H7 (cell line): Measurements from ENCODE around the gene FNDC3A. TPM values are rescaled to one million over a fixed set of nuclear protein-coding genes. Genes with fewer than 3 reads are reported as not detected.
"Not testable (repeated sequence)": the region's sequence is repeated elsewhere in the genome, so short reads cannot be mapped to it uniquely, and the experiment has no call there.

Experiments used
- DNase-seq: peaks from one replicate; pipeline ENCODE4 v3.0.0; 2012
- H3K27me3 ChIP-seq: 2 replicates; pipeline ENCODE4 v1.6.0; 2011; ENCODE audit warnings: mild to moderate bottlenecking, low read length; ENCODE audit not compliant: control insufficient read depth, insufficient read depth
- H3K36me3 ChIP-seq: replicated peaks from 2 replicates; pipeline ENCODE4 v1.5.1; 2011; ENCODE audit warnings: low read length; ENCODE audit not compliant: control insufficient read depth, insufficient read depth
- H3K4me3 ChIP-seq: 2 replicates; pipeline ENCODE4 v1.5.1; 2011; ENCODE audit warnings: low read depth, mild to moderate bottlenecking, control low read depth, low read length, moderate library complexity; ENCODE audit not compliant: insufficient read depth
- total RNA-seq: library from RNA; depleted of rRNA; stranded (reverse); fragments of >200 nt; shearing (Covaris generic); gene quantifications from 2 replicates; pipeline ENCODE4 v1.2.3, GENCODE V29; 2014

The FNDC3A gene
- total RNA-seq, 1 experiment from 2014 or later, result 22.8 TPM

DNA sequence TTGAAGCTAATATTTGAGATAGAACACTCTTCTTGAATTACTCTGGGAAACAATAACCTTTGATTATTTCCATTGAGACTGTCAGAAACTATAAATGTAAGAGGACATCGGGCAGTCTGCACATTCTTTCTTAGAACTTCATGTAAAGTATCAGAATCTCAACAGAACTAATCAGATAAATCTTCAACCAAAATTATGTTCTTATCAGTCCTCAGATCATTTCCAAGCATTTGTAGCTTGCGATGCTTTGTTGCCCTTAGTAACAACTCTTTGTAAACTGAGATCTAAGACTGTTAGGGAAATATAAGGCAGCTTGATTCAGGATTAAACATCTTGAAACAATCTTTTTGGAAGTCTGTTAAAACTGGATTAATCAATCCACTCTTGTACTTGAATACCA is 70.3 kb downstream of the FNDC3A start:
- Histone ChIP-seq H3K4me3 (no peak overlapping the region), H3K27me3 (no peaks in the 10 kb centered on the region), H3K36me3 (no peaks in the 10 kb centered on the region)
- DNase-seq, result no peak

DNA sequence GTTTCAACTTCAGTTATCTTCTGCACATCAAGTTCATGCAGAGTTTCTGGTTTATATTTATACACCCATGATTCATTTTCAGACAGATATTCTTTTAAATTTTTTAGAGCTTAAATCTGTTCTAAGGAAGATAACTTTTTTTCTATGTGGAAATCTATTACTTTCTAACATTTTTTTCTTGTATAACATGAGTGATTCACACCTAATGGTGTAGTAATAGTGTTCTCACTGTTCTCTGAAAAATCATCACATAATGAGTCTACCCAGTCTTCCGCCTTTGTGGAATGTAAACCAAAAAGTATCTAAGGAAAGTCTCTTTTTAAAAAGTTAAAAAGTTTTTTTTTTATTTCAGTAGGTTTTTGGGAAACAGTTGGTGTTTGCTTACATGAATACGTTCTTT is 70.8 kb downstream of the FNDC3A start:
- no peak for DNase-seq
- H3K27me3 ChIP-seq, result no peaks in the 10 kb centered on the region
- H3K36me3 ChIP-seq, result no peaks in the 10 kb centered on the region
- no peak overlapping the region for H3K4me3 ChIP-seq

DNA sequence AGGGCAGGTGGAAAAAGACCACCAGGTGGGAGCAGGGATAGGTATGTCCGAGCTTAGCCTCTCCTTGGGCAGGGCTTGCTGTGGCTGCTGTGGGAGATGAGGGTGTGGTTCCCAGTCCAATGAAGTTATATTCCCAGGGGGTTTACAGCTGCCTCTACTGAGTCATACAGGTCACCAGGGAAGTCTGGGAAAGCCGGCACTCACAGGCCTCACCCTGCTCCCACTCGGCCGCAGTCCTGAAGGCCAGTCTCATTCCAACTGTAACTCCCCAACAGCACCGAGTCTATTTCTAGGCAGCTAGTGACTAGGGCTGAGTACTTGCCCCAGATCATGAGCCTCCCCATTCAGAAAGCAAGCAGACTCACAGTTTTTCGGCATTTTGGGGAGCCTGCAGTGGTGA is 77.1 kb downstream of the FNDC3A start:
- no peak for DNase-seq
- Histone ChIP-seq H3K4me3 (no peak overlapping the region), H3K36me3 (no peaks in the 10 kb centered on the region), H3K27me3 (no peaks in the 10 kb centered on the region)

DNA sequence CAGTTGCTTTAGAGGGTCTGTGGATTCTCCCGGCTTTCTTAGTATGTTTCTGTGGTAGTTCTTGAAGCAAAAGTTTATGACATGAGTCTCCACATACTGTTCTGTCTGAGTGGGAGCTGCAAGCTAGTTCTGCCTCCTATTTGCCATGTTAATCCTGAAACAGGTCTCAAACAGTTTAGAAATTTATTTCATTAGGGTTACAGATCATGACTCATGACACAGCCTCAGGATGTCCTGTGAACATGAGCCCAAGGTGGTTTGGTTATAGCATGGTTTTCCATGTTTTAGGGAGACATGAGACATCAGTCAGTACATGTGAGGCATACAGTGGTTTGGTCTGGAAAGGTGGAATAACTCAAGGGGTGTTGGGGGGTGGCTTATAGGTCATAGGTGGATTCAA is 77.5 kb downstream of the FNDC3A start:
- Histone ChIP-seq H3K27me3 (no peaks in the 10 kb centered on the region), H3K4me3 (no peak overlapping the region), H3K36me3 (no peaks in the 10 kb centered on the region)
- DNase-seq, result no peak

DNA sequence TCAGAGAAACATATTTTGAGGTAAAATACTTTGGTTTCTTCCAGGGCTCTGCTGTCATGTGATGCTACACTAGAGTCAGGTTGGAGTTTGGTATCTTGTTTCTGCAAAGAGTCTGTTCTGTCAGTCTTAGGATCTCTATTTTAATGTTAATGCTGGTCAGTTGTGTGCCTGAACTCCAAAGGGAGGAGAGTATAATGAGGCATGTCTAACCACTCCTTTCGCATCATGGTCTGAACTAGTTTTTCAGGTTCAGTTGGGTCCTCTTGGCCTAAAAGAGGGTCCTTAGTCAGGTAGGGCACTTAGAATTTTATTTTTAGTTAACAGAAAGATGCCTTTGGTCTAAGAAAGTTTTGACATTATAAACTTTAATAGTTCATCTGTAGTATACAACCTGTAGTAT is 78.2 kb downstream of the FNDC3A start:
- no peak for DNase-seq
- Histone ChIP-seq H3K36me3 (no peaks in the 10 kb centered on the region), H3K27me3 (no peaks in the 10 kb centered on the region), H3K4me3 (no peak overlapping the region)

DNA sequence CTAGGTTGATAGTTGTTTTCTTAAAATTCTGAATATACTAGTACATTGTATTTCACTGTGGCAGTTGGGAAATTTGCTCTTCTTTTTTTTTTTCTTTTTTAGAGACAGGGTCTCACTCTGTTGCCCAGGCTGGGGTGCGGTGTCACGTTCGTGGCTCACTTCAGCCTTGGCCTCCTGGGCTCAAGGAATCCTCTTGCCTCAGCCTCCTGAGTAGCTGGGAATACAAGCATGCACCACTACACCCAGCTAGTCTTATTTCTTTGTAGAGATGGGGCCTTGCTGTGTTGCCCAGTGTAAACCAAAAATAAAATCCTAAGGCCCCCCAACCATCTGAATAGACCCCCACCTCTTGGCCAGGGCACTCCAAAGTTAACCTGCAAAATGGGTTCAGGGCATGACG is 79.3 kb downstream of the FNDC3A start:
- Histone ChIP-seq H3K4me3 (no peak overlapping the region), H3K27me3 (no peaks in the 10 kb centered on the region), H3K36me3 (no peaks in the 10 kb centered on the region)
- no peak for DNase-seq

DNA sequence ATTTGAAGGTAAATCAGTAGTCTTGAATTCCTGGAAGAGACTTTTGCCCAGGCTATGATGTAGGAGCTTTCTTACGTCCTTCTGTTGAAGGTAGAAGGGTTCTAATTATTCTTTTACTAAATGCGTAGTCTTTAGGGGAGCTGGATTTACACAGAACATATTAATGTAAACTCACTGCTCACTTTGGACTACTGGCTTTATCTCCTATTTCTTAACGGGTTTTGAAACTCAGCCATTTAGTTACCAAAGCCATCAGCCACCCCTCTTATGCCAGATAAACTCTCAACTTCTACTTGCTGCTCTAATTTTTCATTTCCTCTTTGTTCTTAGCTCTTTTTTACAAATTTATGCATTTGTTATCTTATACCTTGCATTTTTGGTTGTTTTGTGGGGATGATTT is 81.5 kb downstream of the FNDC3A start:
- Histone ChIP-seq H3K4me3 (no peak overlapping the region), H3K27me3 (no peaks in the 10 kb centered on the region), H3K36me3 (no peaks in the 10 kb centered on the region)
- DNase-seq, result no peak

DNA sequence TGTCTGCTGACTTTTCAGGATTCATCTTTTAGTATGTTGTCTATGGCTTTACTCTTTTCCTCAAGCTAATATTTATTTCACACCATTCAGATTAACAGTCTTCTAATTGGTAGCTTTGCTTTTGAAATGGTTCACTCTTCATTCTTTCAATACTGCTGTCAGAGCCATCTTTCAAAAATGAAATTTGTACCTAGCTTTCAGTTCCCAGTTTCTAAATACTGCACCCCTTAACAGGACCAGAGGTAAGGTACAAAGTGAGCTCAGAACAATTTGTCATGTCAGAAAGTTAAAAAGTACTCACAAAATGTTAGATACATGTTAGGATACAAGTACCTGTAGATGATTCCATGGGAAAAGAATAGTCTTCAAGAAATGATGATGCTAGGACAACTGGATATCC is 83.0 kb downstream of the FNDC3A start:
- H3K4me3 ChIP-seq, result no peak overlapping the region
- no peaks in the 10 kb centered on the region for H3K36me3 ChIP-seq
- no peak for DNase-seq
- H3K27me3 ChIP-seq, result no peaks in the 10 kb centered on the region

DNA sequence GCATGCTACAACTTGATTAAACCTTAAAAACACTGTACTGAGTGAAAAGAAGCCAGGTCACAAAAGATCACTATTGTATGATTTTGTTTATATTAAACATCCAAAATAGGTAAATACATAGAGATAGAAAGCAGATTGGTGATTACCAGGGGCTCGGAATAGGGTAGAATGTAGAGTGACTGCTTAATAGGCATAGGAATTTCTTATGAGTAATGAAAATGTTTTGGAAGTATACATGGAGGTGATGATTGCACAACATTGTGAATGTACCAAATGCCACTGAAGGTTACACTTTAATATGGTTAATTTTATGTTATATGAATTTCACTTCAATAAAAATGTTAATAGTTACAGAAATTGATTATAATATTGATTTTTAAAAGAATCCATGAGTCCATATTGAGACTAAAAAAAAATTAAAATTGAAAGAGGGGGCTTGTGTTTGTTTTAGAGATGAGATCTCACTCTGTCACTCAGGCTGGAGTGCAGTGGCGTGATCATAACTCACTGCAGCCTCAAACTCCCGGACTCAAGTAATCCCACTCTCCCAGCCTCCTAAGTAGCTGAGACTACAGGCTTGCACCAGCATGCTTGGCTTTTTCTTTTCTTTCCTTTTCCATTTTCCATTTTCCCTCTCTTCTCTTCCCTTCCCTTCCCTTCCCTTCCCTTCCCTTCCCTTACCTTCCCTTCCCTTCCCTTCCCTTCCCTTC is 85.1 kb downstream of the FNDC3A start:
- DNase-seq, result no peak
- Histone ChIP-seq H3K36me3 (no peaks in the 10 kb centered on the region), H3K4me3 (no peak overlapping the region), H3K27me3 (no peaks in the 10 kb centered on the region)

DNA sequence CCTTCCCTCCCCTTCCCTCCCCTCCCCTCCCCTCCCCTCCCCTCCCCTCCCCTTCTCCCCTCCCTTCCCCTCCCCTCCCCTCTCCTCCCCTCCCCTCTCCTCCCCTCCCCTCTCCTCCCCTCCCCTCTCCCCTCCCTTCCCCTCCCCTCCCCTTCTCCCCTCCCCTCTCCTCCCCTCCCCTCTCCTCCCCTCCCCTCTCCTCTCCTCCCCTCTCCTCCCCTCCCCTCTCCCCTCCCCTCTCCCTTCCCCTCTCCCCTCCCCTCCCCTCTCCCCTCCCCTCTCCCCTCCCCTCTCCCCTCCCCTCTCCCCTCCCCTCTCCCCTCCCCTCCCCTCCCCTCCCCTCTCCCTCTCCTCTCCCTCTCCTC is 85.7 kb downstream of the FNDC3A start:
- not testable (repeated sequence) for H3K27me3 ChIP-seq, H3K36me3 ChIP-seq, DNase-seq, H3K4me3 ChIP-seq

DNA sequence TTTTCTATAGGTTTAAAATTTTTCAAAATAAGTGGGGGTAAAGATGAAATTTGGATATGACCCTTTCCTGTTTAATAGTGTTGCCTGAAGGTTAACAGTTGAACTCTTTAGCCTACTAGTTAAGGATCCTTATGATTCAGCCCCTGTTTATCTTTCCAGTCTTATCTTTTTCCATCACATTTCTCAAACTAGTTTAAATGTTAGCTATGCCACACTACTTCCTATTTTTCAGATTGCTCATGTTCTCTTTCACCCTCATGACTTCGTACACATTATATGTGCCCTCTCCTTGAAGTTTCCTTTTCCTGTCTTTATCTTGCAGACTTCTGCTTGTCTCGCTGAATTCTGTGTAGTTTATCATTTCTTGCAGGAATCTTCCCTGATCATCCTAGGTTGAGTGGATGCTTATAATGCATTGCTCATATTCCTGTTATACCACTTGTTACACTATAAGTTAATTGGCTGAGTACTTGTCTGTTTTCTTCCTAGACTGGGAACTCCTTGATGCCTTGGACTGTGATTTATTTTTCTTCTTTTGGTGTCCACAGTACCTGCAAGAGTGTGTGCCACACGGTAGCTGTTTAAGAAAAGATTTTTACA is 86.7 kb downstream of the FNDC3A start:
- DNase-seq, result no peak
- Histone ChIP-seq H3K36me3 (no peaks in the 10 kb centered on the region), H3K4me3 (no peak overlapping the region)

DNA sequence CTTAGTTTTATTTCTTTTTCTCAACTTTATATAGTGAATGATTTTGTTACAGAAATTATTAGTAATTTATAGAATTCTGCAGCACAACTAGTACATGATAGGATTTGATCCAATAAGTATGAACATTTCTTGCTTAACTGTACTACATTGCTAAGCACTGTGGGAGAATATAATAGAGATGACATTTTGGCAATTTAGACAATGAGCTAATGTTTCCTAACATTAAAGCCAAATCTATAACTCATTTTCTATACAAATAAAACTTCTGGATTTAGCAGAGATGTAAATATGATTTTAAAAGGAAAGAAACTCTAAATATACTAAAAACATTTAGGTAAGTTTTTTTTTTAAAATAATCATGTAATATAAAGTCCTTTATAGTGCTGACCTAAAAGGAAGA is 87.3 kb downstream of the FNDC3A start:
- no peaks in the 10 kb centered on the region for H3K36me3 ChIP-seq
- H3K27me3 ChIP-seq, result no peaks in the 10 kb centered on the region
- no peak overlapping the region for H3K4me3 ChIP-seq
- no peak for DNase-seq

More for the DNA sequence above, 86.7 kb downstream of the FNDC3A start:
- no peaks in the 10 kb centered on the region for H3K27me3 ChIP-seq

DNA sequence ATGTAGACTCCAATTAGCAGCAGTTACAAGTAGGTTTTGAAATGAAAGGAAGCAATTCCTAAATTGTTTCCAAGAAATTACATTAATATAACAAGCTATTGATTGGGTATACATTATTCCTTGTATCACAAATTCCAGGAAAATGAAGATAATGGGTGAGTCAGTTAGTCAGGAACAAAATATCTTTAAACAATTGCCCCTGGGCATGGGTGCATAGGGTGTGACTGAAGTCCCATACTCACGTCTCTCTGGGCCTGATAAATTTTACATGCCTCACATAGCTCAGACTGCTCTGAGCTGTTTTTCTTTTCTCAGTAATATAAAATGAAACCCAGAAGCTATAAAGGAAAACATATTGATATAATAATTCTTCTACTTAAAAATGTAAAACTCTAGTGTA is 87.8 kb downstream of the FNDC3A start:
- no peaks in the 10 kb centered on the region for H3K36me3 ChIP-seq
- DNase-seq, result no peak
- no peaks in the 10 kb centered on the region for H3K27me3 ChIP-seq
- no peak overlapping the region for H3K4me3 ChIP-seq

DNA sequence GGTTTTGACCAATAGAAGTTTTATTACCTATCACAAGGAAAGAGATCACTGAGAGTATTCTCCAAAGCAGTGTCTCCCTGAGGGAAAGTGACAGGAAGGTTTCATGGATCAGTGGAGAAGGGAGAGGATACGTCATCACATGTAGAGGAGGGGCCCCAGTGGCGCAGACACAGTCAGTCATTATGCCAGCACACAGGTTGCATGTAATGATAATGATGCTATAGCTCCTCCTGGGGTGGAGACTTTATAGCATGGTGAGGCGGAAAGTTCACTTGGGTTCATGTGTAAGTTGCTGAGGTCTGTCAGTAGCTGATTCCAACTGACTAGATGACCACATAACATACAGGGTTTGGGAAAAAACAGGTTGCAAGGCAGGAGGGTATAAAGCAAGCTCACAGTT is 88.8 kb downstream of the FNDC3A start:
- H3K27me3 ChIP-seq, result no peaks in the 10 kb centered on the region
- no peak overlapping the region for H3K4me3 ChIP-seq
- no peaks in the 10 kb centered on the region for H3K36me3 ChIP-seq
- DNase-seq, result no peak

DNA sequence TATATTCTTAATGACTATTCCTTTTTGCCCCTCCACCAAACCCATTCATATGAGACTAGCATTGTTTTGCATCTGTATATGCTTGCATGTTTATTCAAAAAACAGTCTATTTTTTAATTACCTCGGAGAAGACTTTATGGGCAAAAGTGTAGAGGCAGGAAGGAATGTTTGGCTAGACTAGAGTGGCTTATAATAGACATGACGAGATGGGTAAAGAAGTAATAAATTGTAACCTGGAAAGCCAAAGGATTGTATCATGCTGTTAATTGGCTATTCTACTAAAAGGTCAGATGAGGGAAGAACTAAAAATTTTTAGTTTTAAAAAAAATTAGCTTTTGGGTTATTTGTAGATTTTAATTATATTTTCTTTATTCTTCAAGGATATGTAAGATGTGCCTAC is 91.1 kb downstream of the FNDC3A start:
- no peak overlapping the region for H3K4me3 ChIP-seq
- no peaks in the 10 kb centered on the region for H3K27me3 ChIP-seq
- H3K36me3 ChIP-seq, result no peaks in the 10 kb centered on the region
- no peak for DNase-seq

DNA sequence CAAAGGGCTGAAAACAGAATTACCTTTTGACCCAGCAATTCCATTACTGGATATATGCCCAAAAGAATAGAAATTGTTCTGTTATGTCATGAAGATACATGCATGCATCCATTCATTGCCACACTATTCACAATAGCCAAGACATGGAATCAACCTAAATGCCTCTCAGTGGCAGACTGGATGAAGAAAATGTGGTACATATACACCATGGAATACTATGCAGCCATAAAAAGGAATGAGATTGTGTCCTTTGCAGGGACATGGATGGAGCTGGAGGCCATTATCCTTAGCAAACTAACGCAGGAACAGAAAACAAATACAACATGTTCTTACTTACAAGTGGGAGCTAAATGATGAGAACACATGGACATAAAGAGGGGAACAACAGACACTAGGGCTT is 92.8 kb downstream of the FNDC3A start:
- not testable (repeated sequence) for DNase-seq, H3K4me3 ChIP-seq, H3K36me3 ChIP-seq, H3K27me3 ChIP-seq
